ENCODE results near the gene CDC42EP5. TPM values are rescaled to one million over a fixed set of nuclear protein-coding genes. Genes with fewer than 3 reads are reported as not detected.

The CDC42EP5 gene
- total and polyA plus RNA-seq, 2 donors from 2014 or later = 19.3 to 29.9 TPM

- Histone ChIP-seq H3K9ac (ENCODE audit: low read length in 3 of 3) (no peak overlapping the region), H3K27me3 (ENCODE audit: control insufficient read depth, insufficient read depth, low read length) (peaks cover 15% of the 10 kb centered on the region), H3K36me3 (ENCODE audit: control insufficient read depth in 2 of 3, insufficient read depth in 3 of 3, low read length in 3 of 3) (no peaks in the 10 kb centered on the region), H3K4me3 (ENCODE audit: low read length in 3 of 3) (no peak overlapping the region), H3K27ac (ENCODE audit: low read depth in 2 of 2, low read length in 2 of 2) (no peak overlapping the region), H3K9me3 (ENCODE audit: control insufficient read depth in 2 of 3, insufficient read depth in 1 of 3, low read length in 3 of 3) (no peaks in the 10 kb centered on the region), H3K4me1 (ENCODE audit: control insufficient read depth in 2 of 3, insufficient read depth in 2 of 3, low read depth in 1 of 3, low read length in 3 of 3) (no peaks in the 10 kb centered on the region)
- intact Hi-C loops (cut with DNase I) = no loop called here
- FAIRE-seq = no peak
- no peak for TF ChIP-seq CTCF (IDR thresholded peaks at IDR 0.05; ENCODE audit: borderline replicate concordance, extremely low read depth, insufficient read depth)
- peak in 2 of 5 donors; percentile 40 to 69 for DNase-seq
Observed at GRCh38 chr19:54418930-54419800, 53.9 kb downstream of the CDC42EP5 start.

GRCh38 chr19:54418030-54418929 is 54.8 kb downstream of the CDC42EP5 start:
- intact Hi-C loops (cut with DNase I) = no loop called here
- Histone ChIP-seq H3K4me3 (ENCODE audit: low read length in 3 of 3) (no peak overlapping the region), H3K4me1 (ENCODE audit: control insufficient read depth in 2 of 3, insufficient read depth in 2 of 3, low read depth in 1 of 3, low read length in 3 of 3) (no peaks in the 10 kb centered on the region), H3K9ac (ENCODE audit: low read length in 3 of 3) (no peak overlapping the region), H3K27ac (ENCODE audit: low read depth in 2 of 2, low read length in 2 of 2) (no peak overlapping the region), H3K36me3 (ENCODE audit: control insufficient read depth in 2 of 3, insufficient read depth in 3 of 3, low read length in 3 of 3) (no peaks in the 10 kb centered on the region), H3K27me3 (ENCODE audit: control insufficient read depth, insufficient read depth, low read length) (peaks cover 17% of the 10 kb centered on the region), H3K9me3 (ENCODE audit: control insufficient read depth in 2 of 3, insufficient read depth in 1 of 3, low read length in 3 of 3) (no peaks in the 10 kb centered on the region)
- DNase-seq = peak in 2 of 5 donors; percentile 46 to 56
- FAIRE-seq = no peak
- TF ChIP-seq CTCF (IDR thresholded peaks at IDR 0.05; ENCODE audit: borderline replicate concordance, extremely low read depth, insufficient read depth) = no peak

- DNase-seq (peak in 2 of 5 donors; percentile 50 to 55), FAIRE-seq (no peak)
- peaks cover 17% of the 10 kb centered on the region for H3K27me3 ChIP-seq (ENCODE audit: control insufficient read depth, insufficient read depth, low read length)
Observed at GRCh38 chr19:54416695-54417491, 56.2 kb downstream of the CDC42EP5 start.

More at GRCh38 chr19:54416695-54417491, 56.2 kb downstream of the CDC42EP5 start:
- TF ChIP-seq CTCF (IDR thresholded peaks at IDR 0.05; ENCODE audit: borderline replicate concordance, extremely low read depth, insufficient read depth) = no peak
- intact Hi-C loops (cut with DNase I) = no loop called here
- H3K27ac ChIP-seq (ENCODE audit: low read depth in 2 of 2, low read length in 2 of 2) = no peak overlapping the region
- no peaks in the 10 kb centered on the region for H3K36me3 ChIP-seq (ENCODE audit: control insufficient read depth in 2 of 3, insufficient read depth in 3 of 3, low read length in 3 of 3)
- no peak overlapping the region for H3K9ac ChIP-seq (ENCODE audit: low read length in 3 of 3)
- H3K4me1 ChIP-seq (ENCODE audit: control insufficient read depth in 2 of 3, insufficient read depth in 2 of 3, low read depth in 1 of 3, low read length in 3 of 3) = no peaks in the 10 kb centered on the region
- no peaks in the 10 kb centered on the region for H3K9me3 ChIP-seq (ENCODE audit: control insufficient read depth in 2 of 3, insufficient read depth in 1 of 3, low read length in 3 of 3)
- no peak overlapping the region for H3K4me3 ChIP-seq (ENCODE audit: low read length in 3 of 3)
